Measurements from ENCODE around the gene DMD.

DNA sequence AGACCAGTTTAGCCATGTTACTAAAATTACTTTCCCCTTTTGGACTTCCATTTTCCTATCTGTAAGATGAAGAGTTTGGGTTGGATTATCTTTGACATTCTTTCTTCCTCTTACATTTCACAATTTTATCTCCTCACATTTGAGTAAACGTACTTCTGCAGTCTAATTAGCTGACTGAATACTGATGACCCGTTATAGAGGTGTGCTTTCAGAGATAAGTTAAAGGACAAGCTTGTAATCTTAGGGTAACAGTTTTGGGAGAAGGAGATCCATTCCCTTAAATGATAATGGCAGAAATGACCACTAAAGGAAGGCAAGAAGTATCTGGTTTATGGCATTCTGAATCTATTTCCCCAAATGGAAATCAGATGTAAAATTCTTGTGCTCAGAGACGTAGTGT is 1916.9 kb downstream of the DMD start:
- TF ChIP-seq, protein P1, sequence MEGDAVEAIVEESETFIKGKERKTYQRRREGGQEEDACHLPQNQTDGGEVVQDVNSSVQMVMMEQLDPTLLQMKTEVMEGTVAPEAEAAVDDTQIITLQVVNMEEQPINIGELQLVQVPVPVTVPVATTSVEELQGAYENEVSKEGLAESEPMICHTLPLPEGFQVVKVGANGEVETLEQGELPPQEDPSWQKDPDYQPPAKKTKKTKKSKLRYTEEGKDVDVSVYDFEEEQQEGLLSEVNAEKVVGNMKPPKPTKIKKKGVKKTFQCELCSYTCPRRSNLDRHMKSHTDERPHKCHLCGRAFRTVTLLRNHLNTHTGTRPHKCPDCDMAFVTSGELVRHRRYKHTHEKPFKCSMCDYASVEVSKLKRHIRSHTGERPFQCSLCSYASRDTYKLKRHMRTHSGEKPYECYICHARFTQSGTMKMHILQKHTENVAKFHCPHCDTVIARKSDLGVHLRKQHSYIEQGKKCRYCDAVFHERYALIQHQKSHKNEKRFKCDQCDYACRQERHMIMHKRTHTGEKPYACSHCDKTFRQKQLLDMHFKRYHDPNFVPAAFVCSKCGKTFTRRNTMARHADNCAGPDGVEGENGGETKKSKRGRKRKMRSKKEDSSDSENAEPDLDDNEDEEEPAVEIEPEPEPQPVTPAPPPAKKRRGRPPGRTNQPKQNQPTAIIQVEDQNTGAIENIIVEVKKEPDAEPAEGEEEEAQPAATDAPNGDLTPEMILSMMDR (IDR thresholded peaks at IDR 0.05): no peak
- no peak for TF ChIP-seq SIN3A (IDR thresholded peaks at IDR 0.05; ENCODE audit: borderline replicate concordance, insufficient read depth, low read depth, low read length)

All from Panc1 (cell line).